Measurements from ENCODE around the gene GABRG3.

GRCh38 chr15:27486051-27486450 is 515.1 kb downstream of the GABRG3 start:
- TF ChIP-seq CTCF (IDR thresholded peaks at IDR 0.05; ENCODE audit: insufficient read depth, low read depth, low read length): no peak
- no peak for TF ChIP-seq EZH2 (IDR thresholded peaks at IDR 0.05; ENCODE audit: insufficient read depth, low read length)

All from astrocyte (in vitro differentiated cells and primary cell).